Subcutaneous abdominal adipose tissue (tissue), 5 donors: ENCODE measurements around the gene APBB2.

Source experiments
- H3K27ac ChIP-seq: one replicate; pipeline ENCODE4 v1.7.0; 2013; ENCODE audit warnings: low read depth, mild to moderate bottlenecking, inconsistent platforms, low read length, moderate library complexity
- H3K27me3 ChIP-seq, 5 donors: one replicate each; pipeline ENCODE4 v1.7.0; 2013; ENCODE audit warnings: low read length in 5 of 5, inconsistent platforms in 1 of 5; ENCODE audit not compliant: control insufficient read depth in 5 of 5, insufficient read depth in 4 of 5
- H3K36me3 ChIP-seq, 5 donors: one replicate each; pipeline ENCODE4 v1.7.0; 2013; ENCODE audit warnings: low read length in 5 of 5; ENCODE audit not compliant: control insufficient read depth in 5 of 5, insufficient read depth in 5 of 5
- H3K4me1 ChIP-seq, 5 donors: one replicate each; pipeline ENCODE4 v1.7.0; 2013; ENCODE audit warnings: low read length in 5 of 5, mild to moderate bottlenecking in 3 of 5, moderate library complexity in 1 of 5; ENCODE audit not compliant: control insufficient read depth in 5 of 5, insufficient read depth in 5 of 5
- H3K4me3 ChIP-seq, 5 donors: one replicate each; pipeline ENCODE4 v1.7.0; 2013; ENCODE audit warnings: low read length in 5 of 5, low read depth in 1 of 5
- H3K9ac ChIP-seq, 5 donors: one replicate each; pipeline ENCODE4 v1.7.0; 2013; ENCODE audit warnings: low read length in 5 of 5, mild to moderate bottlenecking in 4 of 5, moderate library complexity in 3 of 5
- H3K9me3 ChIP-seq, 5 donors: one replicate each; pipeline ENCODE4 v1.7.0; 2013; ENCODE audit warnings: low read length in 5 of 5; ENCODE audit not compliant: control insufficient read depth in 5 of 5
- donor health status: healthy.
- donor health status: healthy.
- donor health status: healthy.
- donor health status: healthy.
- donor health status: healthy.

The APBB2 gene

GRCh38 chr4:41102414-41103092 lies 111.8 kb downstream of the APBB2 start:
- Histone ChIP-seq H3K4me3 (no peak overlapping the region), H3K27me3 (no peaks in the 10 kb centered on the region), H3K9ac (no peak overlapping the region), H3K27ac (no peak overlapping the region), H3K9me3 (no peaks in the 10 kb centered on the region), H3K4me1 (peaks cover 0 to 28% (median 9%) of the 10 kb centered on the region in 5 donors), H3K36me3 (no peaks in the 10 kb centered on the region)

GRCh38 chr4:41098093-41099048 lies 116.0 kb downstream of the APBB2 start:
- Histone ChIP-seq H3K4me1 (peaks cover 0 to 11% (median 6%) of the 10 kb centered on the region in 5 donors), H3K27ac (no peak overlapping the region), H3K4me3 (no peak overlapping the region), H3K9ac (peak overlapping the region in 1 of 5 donors; percentile 35), H3K9me3 (no peaks in the 10 kb centered on the region), H3K27me3 (no peaks in the 10 kb centered on the region), H3K36me3 (no peaks in the 10 kb centered on the region)

- Histone ChIP-seq H3K27ac (no peak overlapping the region), H3K9me3 (no peaks in the 10 kb centered on the region), H3K36me3 (no peaks in the 10 kb centered on the region), H3K9ac (no peak overlapping the region), H3K4me1 (peaks cover 0 to 13% (median 6%) of the 10 kb centered on the region in 5 donors), H3K4me3 (no peak overlapping the region), H3K27me3 (no peaks in the 10 kb centered on the region)
Measured at GRCh38 chr4:41095973-41096372, 118.4 kb downstream of the APBB2 start.

GRCh38 chr4:41095192-41095872 lies 119.0 kb downstream of the APBB2 start:
- Histone ChIP-seq H3K27ac (no peak overlapping the region), H3K9me3 (no peaks in the 10 kb centered on the region), H3K4me3 (no peak overlapping the region), H3K27me3 (no peaks in the 10 kb centered on the region), H3K9ac (no peak overlapping the region), H3K4me1 (peaks cover 0 to 13% (median 6%) of the 10 kb centered on the region in 5 donors), H3K36me3 (no peaks in the 10 kb centered on the region)

GRCh38 chr4:41092128-41092527 lies 122.2 kb downstream of the APBB2 start:
- Histone ChIP-seq H3K4me3 (no peak overlapping the region), H3K9me3 (peaks cover 0 to 4% (median 0%) of the 10 kb centered on the region in 5 donors), H3K4me1 (peaks cover 0 to 4% (median 0%) of the 10 kb centered on the region in 5 donors), H3K9ac (no peak overlapping the region), H3K36me3 (no peaks in the 10 kb centered on the region), H3K27me3 (no peaks in the 10 kb centered on the region), H3K27ac (no peak overlapping the region)

- Histone ChIP-seq H3K4me1 (peaks cover 0 to 3% (median 0%) of the 10 kb centered on the region in 5 donors), H3K27me3 (no peaks in the 10 kb centered on the region), H3K27ac (no peak overlapping the region), H3K9ac (no peak overlapping the region), H3K9me3 (peaks cover 3 to 11% (median 11%) of the 10 kb centered on the region in 5 donors), H3K36me3 (no peaks in the 10 kb centered on the region), H3K4me3 (no peak overlapping the region)
Measured at GRCh38 chr4:41081847-41082246, 132.5 kb downstream of the APBB2 start.

- Histone ChIP-seq H3K36me3 (no peaks in the 10 kb centered on the region), H3K4me3 (no peak overlapping the region), H3K27me3 (no peaks in the 10 kb centered on the region), H3K27ac (no peak overlapping the region), H3K4me1 (peaks cover 0 to 3% (median 0%) of the 10 kb centered on the region in 5 donors), H3K9ac (no peak overlapping the region), H3K9me3 (peaks cover 0 to 4% (median 2%) of the 10 kb centered on the region in 5 donors)
Measured at GRCh38 chr4:41080976-41081375, 133.4 kb downstream of the APBB2 start.

GRCh38 chr4:41079881-41080560 lies 134.3 kb downstream of the APBB2 start:
- H3K9me3 ChIP-seq, result no peaks in the 10 kb centered on the region
- H3K4me3 ChIP-seq, result no peak overlapping the region
- no peaks in the 10 kb centered on the region for H3K27me3 ChIP-seq
- no peak overlapping the region for H3K9ac ChIP-seq
- no peaks in the 10 kb centered on the region for H3K36me3 ChIP-seq
- H3K4me1 ChIP-seq, result peaks cover 0 to 3% (median 0%) of the 10 kb centered on the region in 5 donors
- no peak overlapping the region for H3K27ac ChIP-seq

GRCh38 chr4:41077628-41078027 lies 136.7 kb downstream of the APBB2 start:
- no peak overlapping the region for H3K9ac ChIP-seq
- no peaks in the 10 kb centered on the region for H3K36me3 ChIP-seq
- H3K4me1 ChIP-seq, result peaks cover 0 to 5% (median 4%) of the 10 kb centered on the region in 5 donors

More at GRCh38 chr4:41077628-41078027, 136.7 kb downstream of the APBB2 start:
- no peaks in the 10 kb centered on the region for H3K27me3 ChIP-seq
- H3K4me3 ChIP-seq, result no peak overlapping the region
- H3K9me3 ChIP-seq, result no peaks in the 10 kb centered on the region
- no peak overlapping the region for H3K27ac ChIP-seq
